Mesodermal cell (in vitro differentiated cells): Measurements from ENCODE around the gene WDR3. TPM values are rescaled to one million over a fixed set of nuclear protein-coding genes. Genes with fewer than 3 reads are reported as not detected.

Source experiments
- H3K27ac ChIP-seq: 2 replicates; pipeline ENCODE4 v1.7.0; 2013; ENCODE audit warnings: mild to moderate bottlenecking, low read depth, low read length, moderate library complexity; ENCODE audit not compliant: severe bottlenecking
- H3K36me3 ChIP-seq: 2 replicates; pipeline ENCODE4 v1.7.1; 2013; ENCODE audit warnings: mild to moderate bottlenecking, low read length, moderate library complexity; ENCODE audit not compliant: control insufficient read depth, insufficient read depth
- H3K4me1 ChIP-seq: one replicate; pipeline ENCODE4 v1.7.1; 2013; ENCODE audit warnings: mild to moderate bottlenecking, low read length; ENCODE audit not compliant: insufficient read depth, control insufficient read depth, poor library complexity, severe bottlenecking
- H3K4me3 ChIP-seq: 2 replicates; pipeline ENCODE4 v1.7.0; 2013; ENCODE audit warnings: low read length, control low read depth, mild to moderate bottlenecking; ENCODE audit not compliant: insufficient read depth, poor library complexity, severe bottlenecking; ENCODE audit errors: extremely low read depth
- H3K9me3 ChIP-seq: 2 replicates; pipeline ENCODE4 v1.7.1; 2013; ENCODE audit warnings: mild to moderate bottlenecking, low read length, moderate library complexity; ENCODE audit not compliant: control insufficient read depth
- WGBS, 2 experiments: methylation state at CpG; one replicate each; pipeline ENCODE4 v1.1.5; 2013; ENCODE audit warnings: missing lambda C conversion rate in 2 of 2; ENCODE audit not compliant: insufficient coverage in 2 of 2; 5-methylcytosine and 5-hydroxymethylcytosine counted together
- polyA plus RNA-seq, 2 experiments: library from polyadenylated mRNA; stranded (reverse); fragments of 50-300 nt; gene quantifications; one replicate each; pipeline ENCODE4 v1.2.3, GENCODE V29; 2013

WDR3 gene
- 17.4 TPM for polyA plus RNA-seq (2013, experiment 1 of 2)
- 15.1 TPM for polyA plus RNA-seq (2013, experiment 2 of 2)

DNA sequence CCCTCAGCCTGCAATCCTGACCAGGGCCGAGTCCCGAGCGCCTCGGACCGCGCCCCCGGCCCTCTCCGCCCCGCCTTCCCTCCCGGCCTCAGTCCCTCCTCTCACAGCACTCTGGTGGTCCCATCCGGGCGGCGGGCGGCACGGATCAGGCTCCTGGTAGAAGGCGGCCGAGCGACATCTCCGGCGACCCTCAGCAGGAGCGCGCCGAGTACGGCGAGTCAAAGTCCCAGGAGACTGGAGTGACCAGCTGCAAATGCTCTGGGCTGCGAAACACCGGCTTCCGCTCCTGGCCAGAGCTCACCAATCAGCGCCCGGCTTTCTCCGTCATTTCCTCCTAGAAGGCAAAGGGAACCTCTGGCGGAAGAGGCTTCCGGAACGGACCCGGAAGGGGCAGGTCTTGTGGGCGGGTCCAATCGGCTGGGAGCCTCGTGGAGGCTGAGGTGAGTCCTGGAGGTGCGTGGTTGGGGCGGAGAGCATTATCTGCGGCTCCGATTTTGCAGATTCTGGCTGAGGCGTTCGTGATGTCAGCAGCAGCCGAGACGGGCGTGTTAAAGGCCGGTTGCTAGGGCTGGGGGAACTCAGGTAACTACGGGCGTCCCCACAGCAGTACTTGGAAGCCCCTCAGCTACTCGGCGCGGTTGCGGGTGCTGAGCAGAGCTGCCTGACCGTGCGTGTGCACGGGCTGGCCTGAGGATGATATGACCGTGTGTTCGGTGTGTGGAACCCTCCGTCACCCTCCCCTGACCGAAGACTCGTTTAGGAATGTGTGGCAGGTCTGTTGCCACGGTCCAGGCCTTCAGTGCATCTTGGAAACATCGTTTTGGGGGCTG lies at the start of gene WDR3, which contains the start of gene GDAP2:
Gene WDR3, plus strand, starts transcription at position 397 of the 830 bp plus-strand sequence. CDS start 3,581 bp downstream, outside the sequence.
Gene GDAP2, minus strand, starts transcription at position 279 of the 830 bp plus-strand sequence. CDS start 9,264 bp downstream, outside the sequence.
- H3K27ac ChIP-seq: peak within 1 kb of the TSS; percentile 79
- peak within 1 kb of the TSS; percentile 93 for H3K4me3 ChIP-seq
- H3K9me3 ChIP-seq: no peaks in the 10 kb centered on the region
- H3K36me3 ChIP-seq: peaks cover 19% of the 10 kb centered on the region
- H3K4me1 ChIP-seq: peaks cover 7% of the 10 kb centered on the region
- WGBS, 2 experiments: 0% methylated on average over 51 to 52 of the region's 64 CpGs

DNA sequence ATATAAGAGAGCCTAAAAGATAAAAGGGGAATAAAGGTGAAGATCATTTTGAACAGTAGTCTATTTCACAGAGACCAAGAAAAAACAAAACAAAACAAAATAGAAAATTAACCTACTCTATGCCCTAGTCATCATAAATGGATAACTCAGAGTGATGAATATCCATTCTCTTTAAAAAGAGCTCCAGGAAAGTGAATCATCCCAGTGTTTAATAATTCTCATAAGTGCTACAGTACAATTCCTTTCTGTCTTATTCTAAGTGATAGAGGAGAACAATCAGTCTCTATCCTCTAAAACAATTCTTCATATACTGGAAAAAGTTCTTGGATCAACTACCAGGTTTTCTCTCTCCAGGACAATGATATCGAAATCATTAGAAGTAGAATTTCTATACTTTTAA lies 45.9 kb upstream of the WDR3 start:
- no peaks in the 10 kb centered on the region for H3K9me3 ChIP-seq
- H3K4me3 ChIP-seq: no peak overlapping the region
- H3K27ac ChIP-seq: no peak overlapping the region
- H3K36me3 ChIP-seq: peaks cover 28% of the 10 kb centered on the region
- H3K4me1 ChIP-seq: no peaks in the 10 kb centered on the region
- no CpG with 5 or more reads among the region's 1 CpG for WGBS, 2 experiments

DNA sequence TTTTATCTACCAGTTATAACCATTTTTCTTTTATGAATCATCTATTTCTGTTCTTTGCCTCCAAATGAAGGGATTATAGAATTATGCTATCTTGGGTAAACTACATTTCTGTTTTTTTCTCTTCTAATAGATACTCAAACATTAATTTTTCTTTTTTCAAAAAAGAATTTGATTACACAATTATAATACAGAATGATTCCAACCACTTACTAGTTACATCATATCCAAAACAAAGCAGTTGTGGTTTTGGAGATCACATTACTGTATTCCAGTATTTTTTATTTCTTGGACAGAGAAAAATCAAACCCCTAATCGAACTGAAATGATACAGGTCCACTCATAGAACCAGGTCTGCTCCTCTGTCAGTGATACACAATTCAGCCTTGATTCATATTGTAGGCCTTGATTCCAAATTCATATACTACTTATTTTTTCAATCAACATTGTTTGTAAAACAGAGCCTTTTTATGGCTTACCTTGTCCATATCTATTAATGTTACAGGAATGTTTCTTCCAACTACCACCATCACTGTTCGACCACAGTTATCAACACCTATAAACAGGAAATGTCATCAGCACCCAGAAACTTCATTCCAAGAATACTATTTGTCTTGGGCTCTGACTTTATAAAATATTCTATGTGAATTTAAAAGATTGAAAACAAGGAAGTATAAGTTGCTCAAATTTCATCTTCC lies 43.3 kb upstream of the WDR3 start:
- H3K36me3 ChIP-seq: peaks cover 10% of the 10 kb centered on the region
- 73 to 100% methylated on average over 1 of the region's 2 CpGs for WGBS, 2 experiments
- H3K4me3 ChIP-seq: no peak overlapping the region
- no peaks in the 10 kb centered on the region for H3K4me1 ChIP-seq
- no peak overlapping the region for H3K27ac ChIP-seq
- H3K9me3 ChIP-seq: no peaks in the 10 kb centered on the region

DNA sequence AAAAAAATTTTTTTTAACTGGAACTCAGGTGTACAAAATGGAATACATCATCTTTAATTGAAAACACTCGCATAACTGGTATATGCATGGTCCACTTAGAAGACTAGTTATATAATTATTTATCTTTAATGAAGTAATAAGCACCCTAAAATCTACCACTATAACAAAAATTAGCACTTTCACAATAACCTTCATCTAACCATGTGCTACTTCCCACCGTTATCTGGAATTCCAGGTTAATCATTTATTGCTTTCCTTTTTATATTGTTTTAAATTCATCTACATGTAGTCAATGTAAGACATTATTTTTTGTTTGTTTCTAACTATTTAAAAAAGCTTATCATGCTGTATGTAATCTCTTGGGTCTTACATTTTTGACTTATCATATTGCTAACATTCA lies 39.1 kb upstream of the WDR3 start:
- Histone ChIP-seq H3K9me3 (no peaks in the 10 kb centered on the region), H3K4me3 (no peak overlapping the region), H3K4me1 (no peaks in the 10 kb centered on the region), H3K36me3 (peaks cover 4% of the 10 kb centered on the region), H3K27ac (no peak overlapping the region)
- no CpG with 5 or more reads among the region's 2 CpGs for WGBS, 2 experiments

DNA sequence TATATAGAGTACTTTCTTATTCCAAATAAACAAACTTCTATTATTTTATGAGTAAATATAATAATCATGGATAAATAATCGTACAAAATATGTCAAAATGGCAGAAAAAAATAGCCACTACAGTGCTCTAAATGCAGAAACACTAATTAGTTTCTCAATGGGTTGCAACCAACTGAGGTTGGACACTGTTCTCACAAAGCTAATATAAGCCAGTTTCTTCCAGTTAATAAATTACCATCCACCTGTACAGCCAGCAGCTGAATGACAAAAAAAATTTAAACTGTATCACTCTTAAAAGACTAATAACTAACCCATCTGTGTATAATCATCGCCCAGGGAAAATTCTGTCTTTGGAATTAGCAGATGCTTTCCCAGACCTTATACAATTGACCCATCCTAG lies 37.0 kb upstream of the WDR3 start:
- H3K27ac ChIP-seq: no peak overlapping the region
- no peak overlapping the region for H3K4me3 ChIP-seq
- WGBS, 2 experiments: 89% methylated on average over 1 of the region's 2 CpGs; no CpG with 5 or more reads in 1 of the 2 experiments
- H3K4me1 ChIP-seq: no peaks in the 10 kb centered on the region
- no peaks in the 10 kb centered on the region for H3K9me3 ChIP-seq
- peaks cover 15% of the 10 kb centered on the region for H3K36me3 ChIP-seq

DNA sequence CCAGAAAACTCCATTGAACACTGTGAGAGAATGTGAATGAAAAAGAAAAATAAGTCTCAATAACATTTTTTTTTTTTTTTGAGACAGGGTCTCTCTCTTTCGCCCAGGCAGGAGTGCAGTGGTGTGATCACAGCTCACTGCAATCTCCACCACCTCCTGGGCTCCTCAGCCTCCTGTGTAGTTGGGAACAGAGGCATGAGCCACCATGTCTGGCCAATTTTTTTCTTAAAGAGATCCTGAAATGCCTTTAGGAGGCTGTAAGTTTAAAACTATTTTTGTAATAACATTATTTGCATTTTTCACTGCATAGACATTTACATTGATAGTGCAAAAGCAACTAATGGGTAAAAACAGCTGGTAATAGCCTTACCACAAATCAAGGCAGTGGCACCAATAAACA lies 35.5 kb upstream of the WDR3 start:
- no peaks in the 10 kb centered on the region for H3K9me3 ChIP-seq
- H3K36me3 ChIP-seq: peaks cover 27% of the 10 kb centered on the region
- H3K4me1 ChIP-seq: no peaks in the 10 kb centered on the region
- no peak overlapping the region for H3K27ac ChIP-seq
- no peak overlapping the region for H3K4me3 ChIP-seq
- no CpG with 5 or more reads among the region's 1 CpG for WGBS, 2 experiments

DNA sequence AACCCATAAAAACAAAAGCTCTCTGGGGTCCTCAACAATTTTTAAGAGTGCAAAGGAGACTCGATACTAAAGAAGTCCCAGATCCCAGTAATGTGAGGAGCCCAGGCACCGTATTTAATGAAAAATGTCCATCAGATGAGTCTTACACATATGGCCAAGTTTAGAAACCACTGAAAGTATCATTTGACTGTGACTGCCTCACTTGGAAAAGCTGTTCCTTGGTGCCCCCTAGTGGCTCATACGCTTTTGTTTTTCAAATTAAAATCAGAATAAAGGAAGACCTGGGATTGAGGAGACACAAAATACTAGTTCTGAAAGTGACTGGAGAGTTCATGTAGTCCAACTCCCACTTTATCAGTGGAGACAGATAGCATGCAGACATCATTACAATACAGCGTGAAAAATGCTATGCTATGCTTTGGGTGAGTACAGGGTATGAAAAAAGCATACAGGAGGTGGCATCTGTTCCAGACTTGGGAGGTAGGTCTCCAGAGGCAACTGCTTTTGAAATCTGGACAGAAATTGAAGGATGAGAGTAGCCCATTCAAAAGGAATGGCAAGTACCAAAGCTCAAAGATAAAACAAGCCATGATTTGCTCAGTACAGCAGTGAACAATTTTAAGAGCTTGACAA lies 33.9 kb upstream of the WDR3 start:
- WGBS, 2 experiments: 20 to 25% methylated on average over 2 of the region's 4 CpGs
- Histone ChIP-seq H3K27ac (no peak overlapping the region), H3K9me3 (no peaks in the 10 kb centered on the region), H3K4me1 (no peaks in the 10 kb centered on the region), H3K4me3 (no peak overlapping the region), H3K36me3 (peaks cover 31% of the 10 kb centered on the region)

DNA sequence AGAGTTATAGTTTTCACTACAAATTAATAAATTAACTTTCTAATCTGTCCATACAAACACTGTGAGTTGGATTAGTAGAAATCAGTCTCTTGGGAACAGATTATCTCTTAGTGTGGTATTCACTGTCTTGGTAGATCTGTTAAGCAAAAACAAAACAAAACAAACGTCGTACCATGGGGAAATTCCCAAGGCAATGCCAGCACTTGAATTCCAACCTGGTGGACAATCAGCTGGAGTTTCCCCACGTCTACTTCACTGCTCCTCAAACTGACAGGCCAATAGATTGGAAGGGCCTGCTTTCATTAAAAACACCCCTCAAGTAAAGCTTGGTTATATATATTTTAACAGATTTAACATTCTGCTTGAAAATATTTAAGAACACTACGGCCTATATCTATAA lies 32.0 kb upstream of the WDR3 start:
- no peaks in the 10 kb centered on the region for H3K9me3 ChIP-seq
- H3K27ac ChIP-seq: no peak overlapping the region
- WGBS, 2 experiments: 90 to 94% methylated on average over 2 of the region's 4 CpGs
- H3K36me3 ChIP-seq: peaks cover 35% of the 10 kb centered on the region
- no peaks in the 10 kb centered on the region for H3K4me1 ChIP-seq
- H3K4me3 ChIP-seq: no peak overlapping the region

DNA sequence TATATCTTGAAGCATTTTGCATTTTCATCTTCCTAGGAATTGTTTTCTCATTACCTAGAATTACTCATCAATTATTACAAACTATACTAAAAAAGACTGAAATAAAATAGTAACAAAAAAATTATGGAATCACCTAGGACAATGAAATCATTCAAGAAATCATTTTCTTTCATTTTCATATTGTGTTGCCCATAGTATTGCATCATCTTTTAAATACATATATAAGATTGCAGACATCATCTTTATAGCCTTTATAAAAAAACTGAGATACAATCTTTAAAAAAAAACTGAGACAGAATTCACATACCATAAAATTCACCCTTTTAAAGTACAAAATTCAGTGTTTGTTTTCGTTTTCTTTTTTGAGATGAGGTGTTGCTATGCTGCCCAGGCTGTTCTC lies 29.7 kb upstream of the WDR3 start:
- peaks cover 40% of the 10 kb centered on the region for H3K36me3 ChIP-seq

DNA sequence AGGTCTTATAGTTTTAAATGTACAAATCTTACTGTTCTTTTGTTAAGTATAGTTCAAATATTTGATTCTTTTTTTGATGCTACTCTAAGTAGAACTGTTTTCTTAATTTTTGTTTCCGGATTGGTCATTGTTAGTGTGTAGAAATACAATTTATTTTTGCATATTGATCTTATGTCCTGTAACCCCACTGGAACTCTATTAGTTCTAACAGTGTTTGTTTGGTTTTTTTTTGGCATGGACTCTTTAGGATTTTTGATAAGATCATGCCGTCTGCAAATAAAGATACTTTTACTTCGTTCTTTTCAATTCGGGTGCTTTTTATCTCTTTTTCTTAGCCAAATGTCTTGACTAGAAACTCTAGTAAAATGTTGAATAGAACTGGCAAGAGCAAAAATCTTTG lies 26.6 kb upstream of the WDR3 start:
- H3K4me3 ChIP-seq: no peak overlapping the region
- peaks cover 53% of the 10 kb centered on the region for H3K36me3 ChIP-seq
- WGBS, 2 experiments: no CpG with 5 or more reads among the region's 4 CpGs
- H3K27ac ChIP-seq: no peak overlapping the region
- no peaks in the 10 kb centered on the region for H3K4me1 ChIP-seq
- H3K9me3 ChIP-seq: no peaks in the 10 kb centered on the region

More for the DNA sequence above, 29.7 kb upstream of the WDR3 start:
- Histone ChIP-seq H3K27ac (no peak overlapping the region), H3K9me3 (no peaks in the 10 kb centered on the region), H3K4me3 (no peak overlapping the region), H3K4me1 (no peaks in the 10 kb centered on the region)
- WGBS, 2 experiments: no CpG with 5 or more reads among the region's 1 CpG
